GM12878 (cell line): ENCODE measurements around the gene YIF1B. TPM values are rescaled to one million over a fixed set of nuclear protein-coding genes. Genes with fewer than 3 reads are reported as not detected.
A peak's percentile ranks its signal among the peaks of the same experiment; 100 is the strongest.

ENCODE experiments used
- BCL3 ChIP-seq: IDR thresholded peaks from 2 replicates; pipeline ENCODE4 v1.6.1; 2011; ENCODE audit warnings: borderline replicate concordance, low read depth, mild to moderate bottlenecking, moderate library complexity, low read length; ENCODE audit not compliant: insufficient read depth, poor library complexity, severe bottlenecking
- CREM ChIP-seq: IDR thresholded peaks from 2 replicates; pipeline ENCODE4 v1.6.1; 2014; ENCODE audit warnings: antibody characterized with exemption, low read depth
- EED ChIP-seq: sonication (generic); IDR thresholded peaks from 2 replicates; pipeline ENCODE4 v1.6.1; 2016; ENCODE audit warnings: antibody characterized with exemption, low read depth
- EGR1 ChIP-seq, 2 experiments: IDR thresholded peaks; 1 replicate in 1 of 2; 2 replicates in 1 of 2; pipeline ENCODE4 v1.6.1; 2011 to 2012; ENCODE audit warnings: low read depth in 2 of 2, low read length in 2 of 2, borderline replicate concordance in 1 of 2, mild to moderate bottlenecking in 1 of 2, moderate library complexity in 1 of 2
- NFYB ChIP-seq: IDR thresholded peaks from 2 replicates; pipeline ENCODE4 v1.6.1; 2011; ENCODE audit warnings: low read depth, mild to moderate bottlenecking, low read length, improper control_type of control experiment, moderate library complexity; ENCODE audit not compliant: insufficient read depth
- SMC3 ChIP-seq: IDR thresholded peaks from 2 replicates; pipeline ENCODE4 v1.6.1; 2011; ENCODE audit warnings: low read length, improper control_type of control experiment, borderline replicate concordance
- SP1 ChIP-seq: IDR thresholded peaks from one replicate; pipeline ENCODE4 v1.6.1; 2011; ENCODE audit warnings: low read depth, low read length
- SPI1 ChIP-seq: IDR thresholded peaks from 2 replicates; pipeline ENCODE4 v1.6.1; 2011; ENCODE audit warnings: low read depth, mild to moderate bottlenecking, low read length, moderate library complexity, borderline replicate concordance; ENCODE audit not compliant: insufficient read depth
- SREBF2 ChIP-seq: IDR thresholded peaks from 2 replicates; pipeline ENCODE4 v1.6.1; 2012; ENCODE audit warnings: mild to moderate bottlenecking, low read length
- STAT3 ChIP-seq: IDR thresholded peaks from 2 replicates; pipeline ENCODE4 v1.6.1; 2011; ENCODE audit warnings: low read depth, low read length, improper control_type of control experiment
- TCF3 ChIP-seq: IDR thresholded peaks from 2 replicates; pipeline ENCODE4 v1.6.1; 2012; ENCODE audit warnings: low read depth, mild to moderate bottlenecking, low read length, borderline replicate concordance; ENCODE audit not compliant: insufficient read depth
- YY1 ChIP-seq: IDR thresholded peaks from 2 replicates; pipeline ENCODE4 v1.6.1; 2011; ENCODE audit warnings: low read depth, mild to moderate bottlenecking, low read length
- ZNF24 ChIP-seq: fragments of 450-650 bp; IDR thresholded peaks from 2 replicates; pipeline ENCODE4 v1.6.1; 2017; ENCODE audit warnings: antibody characterized with exemption, mild to moderate bottlenecking
- polyA plus RNA-seq, 11 experiments: library from polyadenylated mRNA; depleted of rRNA in 4 of 11; unstranded in 6 of 11; stranded (reverse) in 5 of 11; fragments of >200 nt; fragmentation: Nextera tagmentation in 4 of 11; fragmentation: Illumina TruSeq in 1 of 11; extraction: Ambion mirVana in 4 of 11; extraction: Trizol in 1 of 11; gene quantifications; 1 replicate in 1 of 11; 2 replicates in 10 of 11; pipeline versions ENCODE4 v1.2.1 to v1.2.3, GENCODE V29; 2011 to 2016; ENCODE audit warnings: inconsistent platforms in 2 of 11, missing spikeins in 2 of 11, low read depth in 1 of 11
- total RNA-seq, 4 experiments: library from RNA; depleted of rRNA in 3 of 4; stranded (reverse); fragments of >200 nt in 3 of 4; fragmentation: Illumina TruSeq in 1 of 4; extraction: Trizol in 1 of 4; gene quantifications; 2 replicates each; pipeline versions ENCODE4 v1.2.1 to v1.2.3, GENCODE V29; 2013 to 2021
- TF ChIP-seq, protein P1 (sequence below): IDR thresholded peaks from 2 replicates; pipeline ENCODE4 v1.6.1; 2011; ENCODE audit warnings: low read depth, mild to moderate bottlenecking, low read length, moderate library complexity, borderline replicate concordance; ENCODE audit errors: extremely low read depth
- TF ChIP-seq, protein P2 (sequence below), 3 experiments: IDR thresholded peaks in 2 of 3; conservative IDR thresholded peaks in 1 of 3; 2 replicates each; pipeline ENCODE4 v1.5.1; 2011; ENCODE audit warnings: low read depth in 3 of 3, low read length in 3 of 3, mild to moderate bottlenecking in 3 of 3, control low read depth in 2 of 3, moderate library complexity in 2 of 3, inconsistent platforms in 1 of 3, mixed read lengths in 1 of 3; ENCODE audit not compliant: control insufficient read depth in 2 of 3, insufficient read depth in 1 of 3; ENCODE audit errors: extremely low read depth in 1 of 3
- TF ChIP-seq, protein P3 (sequence below): IDR thresholded peaks from 2 replicates; pipeline ENCODE4 v1.6.1; 2012; ENCODE audit warnings: low read length, inconsistent platforms
- TF ChIP-seq, protein P4 (sequence below): fragments of 450-650 bp; IDR thresholded peaks from 2 replicates; pipeline ENCODE4 v1.6.1; 2017; ENCODE audit warnings: mild to moderate bottlenecking, moderate library complexity

Gene YIF1B
- total and polyA plus RNA-seq, 10 of the 15 experiments (the other 5 are each of a cell fraction or from before 2014, with no cell fraction given): 1.3 to 106 (median 53.5) TPM

DNA sequence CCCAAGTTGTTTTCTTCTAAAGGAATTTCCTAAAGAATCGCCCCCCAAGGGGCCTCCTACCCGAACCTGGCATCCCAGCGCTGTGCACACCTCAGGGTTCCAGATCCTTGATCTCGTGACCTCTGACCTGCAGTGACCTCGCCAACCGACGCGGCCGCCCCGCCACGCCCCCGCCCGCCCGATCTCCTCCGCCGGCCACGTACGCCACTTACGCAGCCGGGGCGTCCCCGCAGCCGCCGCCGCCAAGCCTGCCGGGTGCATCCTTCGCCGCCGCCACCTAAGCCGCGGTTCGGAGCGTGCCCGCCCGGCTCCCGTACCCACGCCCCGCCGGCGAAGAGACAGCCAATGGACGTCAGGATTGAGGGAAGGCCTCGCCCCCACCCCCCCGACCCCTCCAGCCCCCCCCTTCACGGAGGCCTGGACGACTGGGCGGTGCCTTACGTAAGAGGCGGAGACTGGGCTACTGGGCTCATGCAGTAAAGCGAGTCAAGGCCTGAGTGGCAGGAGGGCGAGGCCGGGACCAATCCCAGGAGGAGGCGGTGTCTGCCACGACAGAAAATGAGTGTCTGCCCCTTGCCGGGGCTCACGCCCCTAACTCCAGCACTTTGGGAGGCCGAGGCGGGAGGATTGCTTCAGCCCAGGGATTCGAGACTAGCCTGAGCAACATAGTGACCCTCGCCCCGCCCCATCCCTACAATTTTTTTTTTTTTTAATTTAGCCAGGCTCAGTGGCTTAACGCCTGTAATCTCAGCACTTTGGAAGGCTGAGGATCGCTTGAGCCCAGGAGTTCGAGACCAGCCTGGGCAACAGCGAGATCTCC lies at the start of gene YIF1B (continued):
- TF ChIP-seq BCL3: no peak
- TF ChIP-seq ZNF24: no peak
- TF ChIP-seq YY1: peak; percentile 40
- TF ChIP-seq CREM: no peak
- TF ChIP-seq, protein P1, sequence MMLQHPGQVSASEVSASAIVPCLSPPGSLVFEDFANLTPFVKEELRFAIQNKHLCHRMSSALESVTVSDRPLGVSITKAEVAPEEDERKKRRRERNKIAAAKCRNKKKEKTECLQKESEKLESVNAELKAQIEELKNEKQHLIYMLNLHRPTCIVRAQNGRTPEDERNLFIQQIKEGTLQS: no peak
- TF ChIP-seq NFYB: peak; percentile 76
- no peak for TF ChIP-seq SMC3
- no peak for TF ChIP-seq STAT3
- TF ChIP-seq EED: no peak
- TF ChIP-seq TCF3: no peak
- no peak for TF ChIP-seq SPI1
- TF ChIP-seq EGR1 (IDR thresholded peaks at IDR 0.05; ENCODE audit: borderline replicate concordance in 1 of 2, low read depth in 2 of 2, low read length in 2 of 2): peak in 1 of 2 experiments; percentile 86; a peak in 2 of 3 replicates
- TF ChIP-seq SREBF2: 0 out of 2 replicates have a peak, but pooled peaks have one; percentile 14
- TF ChIP-seq SP1: peak; percentile 49
- TF ChIP-seq, protein P2, sequence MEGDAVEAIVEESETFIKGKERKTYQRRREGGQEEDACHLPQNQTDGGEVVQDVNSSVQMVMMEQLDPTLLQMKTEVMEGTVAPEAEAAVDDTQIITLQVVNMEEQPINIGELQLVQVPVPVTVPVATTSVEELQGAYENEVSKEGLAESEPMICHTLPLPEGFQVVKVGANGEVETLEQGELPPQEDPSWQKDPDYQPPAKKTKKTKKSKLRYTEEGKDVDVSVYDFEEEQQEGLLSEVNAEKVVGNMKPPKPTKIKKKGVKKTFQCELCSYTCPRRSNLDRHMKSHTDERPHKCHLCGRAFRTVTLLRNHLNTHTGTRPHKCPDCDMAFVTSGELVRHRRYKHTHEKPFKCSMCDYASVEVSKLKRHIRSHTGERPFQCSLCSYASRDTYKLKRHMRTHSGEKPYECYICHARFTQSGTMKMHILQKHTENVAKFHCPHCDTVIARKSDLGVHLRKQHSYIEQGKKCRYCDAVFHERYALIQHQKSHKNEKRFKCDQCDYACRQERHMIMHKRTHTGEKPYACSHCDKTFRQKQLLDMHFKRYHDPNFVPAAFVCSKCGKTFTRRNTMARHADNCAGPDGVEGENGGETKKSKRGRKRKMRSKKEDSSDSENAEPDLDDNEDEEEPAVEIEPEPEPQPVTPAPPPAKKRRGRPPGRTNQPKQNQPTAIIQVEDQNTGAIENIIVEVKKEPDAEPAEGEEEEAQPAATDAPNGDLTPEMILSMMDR (IDR thresholded peaks at IDR 0.05 in 2 of 3, conservative IDR thresholded peaks at IDR 0.05 in 1 of 3; ENCODE audit: control insufficient read depth in 2 of 3, extremely low read depth in 1 of 3, insufficient read depth in 1 of 3, low read depth in 3 of 3, low read length in 3 of 3): no peak
- TF ChIP-seq, protein P3, sequence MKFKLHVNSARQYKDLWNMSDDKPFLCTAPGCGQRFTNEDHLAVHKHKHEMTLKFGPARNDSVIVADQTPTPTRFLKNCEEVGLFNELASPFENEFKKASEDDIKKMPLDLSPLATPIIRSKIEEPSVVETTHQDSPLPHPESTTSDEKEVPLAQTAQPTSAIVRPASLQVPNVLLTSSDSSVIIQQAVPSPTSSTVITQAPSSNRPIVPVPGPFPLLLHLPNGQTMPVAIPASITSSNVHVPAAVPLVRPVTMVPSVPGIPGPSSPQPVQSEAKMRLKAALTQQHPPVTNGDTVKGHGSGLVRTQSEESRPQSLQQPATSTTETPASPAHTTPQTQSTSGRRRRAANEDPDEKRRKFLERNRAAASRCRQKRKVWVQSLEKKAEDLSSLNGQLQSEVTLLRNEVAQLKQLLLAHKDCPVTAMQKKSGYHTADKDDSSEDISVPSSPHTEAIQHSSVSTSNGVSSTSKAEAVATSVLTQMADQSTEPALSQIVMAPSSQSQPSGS: no peak
- TF ChIP-seq, protein P4, sequence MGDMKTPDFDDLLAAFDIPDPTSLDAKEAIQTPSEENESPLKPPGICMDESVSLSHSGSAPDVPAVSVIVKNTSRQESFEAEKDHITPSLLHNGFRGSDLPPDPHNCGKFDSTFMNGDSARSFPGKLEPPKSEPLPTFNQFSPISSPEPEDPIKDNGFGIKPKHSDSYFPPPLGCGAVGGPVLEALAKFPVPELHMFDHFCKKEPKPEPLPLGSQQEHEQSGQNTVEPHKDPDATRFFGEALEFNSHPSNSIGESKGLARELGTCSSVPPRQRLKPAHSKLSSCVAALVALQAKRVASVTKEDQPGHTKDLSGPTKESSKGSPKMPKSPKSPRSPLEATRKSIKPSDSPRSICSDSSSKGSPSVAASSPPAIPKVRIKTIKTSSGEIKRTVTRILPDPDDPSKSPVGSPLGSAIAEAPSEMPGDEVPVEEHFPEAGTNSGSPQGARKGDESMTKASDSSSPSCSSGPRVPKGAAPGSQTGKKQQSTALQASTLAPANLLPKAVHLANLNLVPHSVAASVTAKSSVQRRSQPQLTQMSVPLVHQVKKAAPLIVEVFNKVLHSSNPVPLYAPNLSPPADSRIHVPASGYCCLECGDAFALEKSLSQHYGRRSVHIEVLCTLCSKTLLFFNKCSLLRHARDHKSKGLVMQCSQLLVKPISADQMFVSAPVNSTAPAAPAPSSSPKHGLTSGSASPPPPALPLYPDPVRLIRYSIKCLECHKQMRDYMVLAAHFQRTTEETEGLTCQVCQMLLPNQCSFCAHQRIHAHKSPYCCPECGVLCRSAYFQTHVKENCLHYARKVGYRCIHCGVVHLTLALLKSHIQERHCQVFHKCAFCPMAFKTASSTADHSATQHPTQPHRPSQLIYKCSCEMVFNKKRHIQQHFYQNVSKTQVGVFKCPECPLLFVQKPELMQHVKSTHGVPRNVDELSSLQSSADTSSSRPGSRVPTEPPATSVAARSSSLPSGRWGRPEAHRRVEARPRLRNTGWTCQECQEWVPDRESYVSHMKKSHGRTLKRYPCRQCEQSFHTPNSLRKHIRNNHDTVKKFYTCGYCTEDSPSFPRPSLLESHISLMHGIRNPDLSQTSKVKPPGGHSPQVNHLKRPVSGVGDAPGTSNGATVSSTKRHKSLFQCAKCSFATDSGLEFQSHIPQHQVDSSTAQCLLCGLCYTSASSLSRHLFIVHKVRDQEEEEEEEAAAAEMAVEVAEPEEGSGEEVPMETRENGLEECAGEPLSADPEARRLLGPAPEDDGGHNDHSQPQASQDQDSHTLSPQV: no peak
